ENCODE measurements around the gene FXYD2.

FXYD2 gene

GRCh38 chr11:117849781-117850414 lies 25.4 kb upstream of the FXYD2 start:
- H3K79me2 ChIP-seq (ENCODE audit: control insufficient read depth, low read length): no peaks in the 10 kb centered on the region
- no peaks in the 10 kb centered on the region for H4K20me1 ChIP-seq (ENCODE audit: control insufficient read depth, insufficient read depth, low read depth, low read length)
- no peaks in the 10 kb centered on the region for H3K9me2 ChIP-seq (replicated peaks; ENCODE audit: control insufficient read depth, low read length)
- H3K36me3 ChIP-seq (ENCODE audit: control insufficient read depth, low read length): no peaks in the 10 kb centered on the region
- H3K4me1 ChIP-seq (ENCODE audit: control insufficient read depth, low read length): no peaks in the 10 kb centered on the region
- no peak for TF ChIP-seq EZH2phosphoT487 (IDR thresholded peaks at IDR 0.05; ENCODE audit: borderline replicate concordance, low read length)
- TF ChIP-seq CTCF (IDR thresholded peaks at IDR 0.05; ENCODE audit: low read depth, low read length, poor library complexity, severe bottlenecking): no peak
- peaks cover 34% of the 10 kb centered on the region for H3K27me3 ChIP-seq (ENCODE audit: control insufficient read depth, low read length)
- H3K4me3 ChIP-seq (ENCODE audit: low read length): no peak overlapping the region
- H3K4me2 ChIP-seq (ENCODE audit: low read length): no peak overlapping the region
- H3F3A ChIP-seq (ENCODE audit: control insufficient read depth, insufficient read depth): no peaks in the 10 kb centered on the region
- no peak overlapping the region for H3K27ac ChIP-seq (ENCODE audit: low read depth, low read length)
- no peaks in the 10 kb centered on the region for H3K9me3 ChIP-seq (ENCODE audit: control insufficient read depth, insufficient read depth, low read length)

- H3K9me2 ChIP-seq (replicated peaks; ENCODE audit: control insufficient read depth, low read length): no peaks in the 10 kb centered on the region
- H3K79me2 ChIP-seq (ENCODE audit: control insufficient read depth, low read length): no peaks in the 10 kb centered on the region
- H3K36me3 ChIP-seq (ENCODE audit: control insufficient read depth, low read length): no peaks in the 10 kb centered on the region
- H3K9me3 ChIP-seq (ENCODE audit: control insufficient read depth, insufficient read depth, low read length): no peaks in the 10 kb centered on the region
- H3K4me3 ChIP-seq (ENCODE audit: low read length): no peak overlapping the region
- no peaks in the 10 kb centered on the region for H3F3A ChIP-seq (ENCODE audit: control insufficient read depth, insufficient read depth)
- no peaks in the 10 kb centered on the region for H3K4me1 ChIP-seq (ENCODE audit: control insufficient read depth, low read length)
- no peak overlapping the region for H3K27ac ChIP-seq (ENCODE audit: low read depth, low read length)
- H3K27me3 ChIP-seq (ENCODE audit: control insufficient read depth, low read length): peaks cover 8% of the 10 kb centered on the region; the same call in 1 of the 2 replicates
- TF ChIP-seq EZH2phosphoT487 (IDR thresholded peaks at IDR 0.05; ENCODE audit: borderline replicate concordance, low read length) (no peak), CTCF (IDR thresholded peaks at IDR 0.05; ENCODE audit: low read depth, low read length, poor library complexity, severe bottlenecking) (peak; percentile 97)
- H4K20me1 ChIP-seq (ENCODE audit: control insufficient read depth, insufficient read depth, low read depth, low read length): no peaks in the 10 kb centered on the region
- no peak overlapping the region for H3K4me2 ChIP-seq (ENCODE audit: low read length)
Measured at GRCh38 chr11:117843666-117844484, 19.3 kb upstream of the FXYD2 start.

GRCh38 chr11:117842131-117842941 lies 17.8 kb upstream of the FXYD2 start:
- no peak for TF ChIP-seq EZH2phosphoT487 (IDR thresholded peaks at IDR 0.05; ENCODE audit: borderline replicate concordance, low read length)
- no peak overlapping the region for H3K4me3 ChIP-seq (ENCODE audit: low read length)
- H3K4me1 ChIP-seq (ENCODE audit: control insufficient read depth, low read length): no peaks in the 10 kb centered on the region
- no peaks in the 10 kb centered on the region for H3K36me3 ChIP-seq (ENCODE audit: control insufficient read depth, low read length)
- no peaks in the 10 kb centered on the region for H4K20me1 ChIP-seq (ENCODE audit: control insufficient read depth, insufficient read depth, low read depth, low read length)
- no peak overlapping the region for H3K27ac ChIP-seq (ENCODE audit: low read depth, low read length)
- H3K79me2 ChIP-seq (ENCODE audit: control insufficient read depth, low read length): no peaks in the 10 kb centered on the region
- H3K9me3 ChIP-seq (ENCODE audit: control insufficient read depth, insufficient read depth, low read length): no peaks in the 10 kb centered on the region
- H3F3A ChIP-seq (ENCODE audit: control insufficient read depth, insufficient read depth): no peaks in the 10 kb centered on the region
- H3K27me3 ChIP-seq (ENCODE audit: control insufficient read depth, low read length): peaks cover 8% of the 10 kb centered on the region; the same call in 1 of the 2 replicates
- H3K9me2 ChIP-seq (replicated peaks; ENCODE audit: control insufficient read depth, low read length): no peaks in the 10 kb centered on the region
- no peak overlapping the region for H3K4me2 ChIP-seq (ENCODE audit: low read length)
